Eye (tissue), 1 donor: Measurements from ENCODE around the gene ERMN.
"Not testable (repeated sequence)": the region's sequence is repeated elsewhere in the genome, so short reads cannot be mapped to it uniquely, and the experiment has no call there.

Experiments
- DNase-seq: peaks from one replicate; pipeline ENCODE4 v3.0.0-alpha.2; 2015

The ERMN gene

GRCh38 chr2:157290525-157290924 lies 35.1 kb downstream of the ERMN start:
- no peak for DNase-seq

- no peak for DNase-seq
Measured at GRCh38 chr2:157287160-157287559, 38.5 kb downstream of the ERMN start.

- DNase-seq: no peak
Measured at GRCh38 chr2:157283468-157283867, 42.2 kb downstream of the ERMN start.

DNA sequence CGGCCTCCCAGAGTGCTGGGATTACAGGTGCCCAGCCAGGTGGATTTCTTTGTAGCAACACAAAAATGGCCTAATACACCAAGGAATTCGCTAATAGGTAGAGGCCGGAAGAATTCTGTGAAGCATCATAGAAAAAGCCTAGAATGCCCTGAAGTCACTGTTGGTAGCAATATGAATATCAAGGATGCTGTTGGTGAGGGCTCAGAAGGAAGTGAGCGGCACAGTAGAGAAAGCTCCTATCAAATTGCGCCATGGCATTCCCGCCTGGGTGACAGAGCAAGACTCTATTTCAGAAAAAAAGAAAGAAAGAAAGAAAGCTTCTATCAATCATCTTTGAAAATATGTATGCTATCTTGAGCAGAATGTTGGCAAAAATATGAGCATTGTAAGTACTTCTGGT lies 44.3 kb downstream of the ERMN start:
- no peak for DNase-seq

GRCh38 chr2:157279311-157279710 lies 46.3 kb downstream of the ERMN start:
- not testable (repeated sequence) for DNase-seq

DNA sequence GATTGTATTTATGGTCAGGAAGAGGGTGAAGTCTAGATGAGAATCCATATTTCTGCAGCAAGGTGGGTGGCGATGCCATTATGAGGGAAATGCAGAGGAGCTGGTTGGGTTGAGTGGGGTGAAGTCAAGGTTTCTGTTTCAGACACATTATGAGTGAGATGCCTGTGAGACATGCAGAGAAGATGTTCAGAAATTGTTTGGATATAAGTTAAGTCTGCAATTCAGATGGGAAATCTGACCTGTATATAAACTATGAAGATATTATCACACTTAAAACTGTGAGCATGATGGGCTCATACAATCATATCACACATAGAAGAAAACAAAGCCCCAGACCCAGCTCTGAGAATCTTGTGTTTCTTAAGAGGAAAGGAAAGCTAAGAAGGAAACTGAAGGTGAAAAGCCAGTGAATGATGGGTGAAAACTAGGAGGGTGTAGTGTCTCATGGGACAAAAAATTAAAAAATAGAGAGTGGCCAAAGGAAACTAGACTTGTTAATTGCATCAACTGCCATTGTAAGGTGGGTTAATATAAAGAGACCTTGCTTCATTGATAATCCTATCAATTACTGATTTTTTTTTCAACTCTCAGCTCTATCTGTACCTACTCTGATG lies 53.9 kb downstream of the ERMN start:
- no peak for DNase-seq

- no peak for DNase-seq
Measured at GRCh38 chr2:157269922-157270321, 55.7 kb downstream of the ERMN start.

GRCh38 chr2:157269060-157269459 lies 56.6 kb downstream of the ERMN start:
- DNase-seq: no peak
